ENCODE measurements around the gene BACE1. TPM values are rescaled to one million over a fixed set of nuclear protein-coding genes. Genes with fewer than 3 reads are reported as not detected.

Gene BACE1
- total RNA-seq, 2 experiments from 2014 or later = 1.6 to 1.9 TPM

GRCh38 chr11:117313828-117314768, 2.0 kb downstream of the BACE1 start:
- ChIA-PET POLR2A (no interaction called here), CTCF (no interaction called here)

GRCh38 chr11:117313091-117313490, 3.0 kb downstream of the BACE1 start:
- ChIA-PET CTCF (no interaction called here), POLR2A (no interaction called here)

- ChIA-PET CTCF (no interaction called here), POLR2A (no interaction called here)
These were observed 6.7 kb downstream of the BACE1 start for GRCh38 chr11:117309310-117309709.

- POLR2A ChIA-PET = no interaction called here
These were observed 10.9 kb downstream of the BACE1 start for GRCh38 chr11:117305145-117305544.

GRCh38 chr11:117303646-117304315, 12.3 kb downstream of the BACE1 start:
- ChIA-PET CTCF (no interaction called here), POLR2A (interaction anchor here (0.6 kb wide), 1 partner anchor 14 kb away, joined by 3 read pairs; no protein-coding TSS in a partner anchor)

More at GRCh38 chr11:117305145-117305544, 10.9 kb downstream of the BACE1 start:
- CTCF ChIA-PET = interaction anchor here (0.7 kb wide), 1 partner anchor 46 kb away, joined by 3 read pairs; no protein-coding TSS in a partner anchor

- POLR2A ChIA-PET = no interaction called here
- CTCF ChIA-PET = no interaction called here
These were observed 13.0 kb downstream of the BACE1 start for GRCh38 chr11:117303101-117303500.

- ChIA-PET CTCF (no interaction called here), POLR2A (no interaction called here)
These were observed 13.8 kb downstream of the BACE1 start for GRCh38 chr11:117302228-117302627.

GRCh38 chr11:117300773-117301172, 15.3 kb downstream of the BACE1 start:
- POLR2A ChIA-PET = no interaction called here
- CTCF ChIA-PET = no interaction called here

- ChIA-PET CTCF (no interaction called here), POLR2A (no interaction called here)
These were observed 15.8 kb downstream of the BACE1 start for GRCh38 chr11:117300283-117300663.

GRCh38 chr11:117299351-117300282, 16.4 kb downstream of the BACE1 start:
- POLR2A ChIA-PET = no interaction called here
- CTCF ChIA-PET = no interaction called here

GRCh38 chr11:117298195-117298594, 17.9 kb downstream of the BACE1 start:
- ChIA-PET POLR2A (no interaction called here), CTCF (no interaction called here)

GRCh38 chr11:117296881-117297280, 19.2 kb downstream of the BACE1 start:
- POLR2A ChIA-PET = no interaction called here

GRCh38 chr11:117295438-117296137, 20.5 kb downstream of the BACE1 start:
- CTCF ChIA-PET = no interaction called here
- POLR2A ChIA-PET = no interaction called here

More at GRCh38 chr11:117296881-117297280, 19.2 kb downstream of the BACE1 start:
- CTCF ChIA-PET = no interaction called here

- POLR2A ChIA-PET = interaction anchor here (0.6 to 0.7 kb wide), 2 partner anchors 29 to 100 kb away, joined by 7 to 8 read pairs; no protein-coding TSS in a partner anchor
- CTCF ChIA-PET = no interaction called here
These were observed 23.4 kb downstream of the BACE1 start for GRCh38 chr11:117292616-117293015.

- ChIA-PET POLR2A (no interaction called here), CTCF (no interaction called here)
These were observed 25.2 kb downstream of the BACE1 start, which contains the start of gene BACE1-AS for GRCh38 chr11:117290809-117291396. Gene BACE1-AS, plus strand, starts transcription at chr11:117291346.

GRCh38 chr11:117289795-117290194, 26.3 kb downstream of the BACE1 start:
- ChIA-PET POLR2A (interaction anchor here (0.6 kb wide), 1 partner anchor 15 kb away, joined by 3 read pairs; no protein-coding TSS in a partner anchor), CTCF (no interaction called here)

- ChIA-PET CTCF (interaction anchor here (0.6 kb wide), 1 partner anchor 197 kb away, joined by 3 read pairs; no protein-coding TSS in a partner anchor), POLR2A (no interaction called here)
These were observed 28.4 kb downstream of the BACE1 start for GRCh38 chr11:117287668-117288067.

- CTCF ChIA-PET = no interaction called here
These were observed 29.5 kb downstream of the BACE1 start for GRCh38 chr11:117286588-117286987.

GRCh38 chr11:117284053-117284452, 32.0 kb downstream of the BACE1 start:
- POLR2A ChIA-PET = no interaction called here
- CTCF ChIA-PET = no interaction called here

More at GRCh38 chr11:117286588-117286987, 29.5 kb downstream of the BACE1 start:
- POLR2A ChIA-PET = no interaction called here
